Measurements from ENCODE around the gene COPB1. TPM values are rescaled to one million over a fixed set of nuclear protein-coding genes. Genes with fewer than 3 reads are reported as not detected.

Gene COPB1
- total RNA-seq, 1 donor from 2014 or later: 108 TPM

- no peaks in the 10 kb centered on the region for H3K9me3 Mint-ChIP-seq
- no peak overlapping the region for H3K4me3 Mint-ChIP-seq
- peaks cover 4% of the 10 kb centered on the region for H3K4me1 Mint-ChIP-seq (ENCODE audit: unreplicated experiment)
- H3K27me3 Mint-ChIP-seq: no peaks in the 10 kb centered on the region
- DNase-seq (ENCODE audit: extremely low spot score, unreplicated experiment): no peak
- TF ChIP-seq, protein P1, sequence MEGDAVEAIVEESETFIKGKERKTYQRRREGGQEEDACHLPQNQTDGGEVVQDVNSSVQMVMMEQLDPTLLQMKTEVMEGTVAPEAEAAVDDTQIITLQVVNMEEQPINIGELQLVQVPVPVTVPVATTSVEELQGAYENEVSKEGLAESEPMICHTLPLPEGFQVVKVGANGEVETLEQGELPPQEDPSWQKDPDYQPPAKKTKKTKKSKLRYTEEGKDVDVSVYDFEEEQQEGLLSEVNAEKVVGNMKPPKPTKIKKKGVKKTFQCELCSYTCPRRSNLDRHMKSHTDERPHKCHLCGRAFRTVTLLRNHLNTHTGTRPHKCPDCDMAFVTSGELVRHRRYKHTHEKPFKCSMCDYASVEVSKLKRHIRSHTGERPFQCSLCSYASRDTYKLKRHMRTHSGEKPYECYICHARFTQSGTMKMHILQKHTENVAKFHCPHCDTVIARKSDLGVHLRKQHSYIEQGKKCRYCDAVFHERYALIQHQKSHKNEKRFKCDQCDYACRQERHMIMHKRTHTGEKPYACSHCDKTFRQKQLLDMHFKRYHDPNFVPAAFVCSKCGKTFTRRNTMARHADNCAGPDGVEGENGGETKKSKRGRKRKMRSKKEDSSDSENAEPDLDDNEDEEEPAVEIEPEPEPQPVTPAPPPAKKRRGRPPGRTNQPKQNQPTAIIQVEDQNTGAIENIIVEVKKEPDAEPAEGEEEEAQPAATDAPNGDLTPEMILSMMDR (conservative IDR thresholded peaks at IDR 0.05): no peak
- no peaks in the 10 kb centered on the region for H3K36me3 Mint-ChIP-seq
- H3K27ac Mint-ChIP-seq: no peak overlapping the region
Measured at GRCh38 chr11:14543260-14543659, 43.6 kb upstream of the COPB1 start.

DNA sequence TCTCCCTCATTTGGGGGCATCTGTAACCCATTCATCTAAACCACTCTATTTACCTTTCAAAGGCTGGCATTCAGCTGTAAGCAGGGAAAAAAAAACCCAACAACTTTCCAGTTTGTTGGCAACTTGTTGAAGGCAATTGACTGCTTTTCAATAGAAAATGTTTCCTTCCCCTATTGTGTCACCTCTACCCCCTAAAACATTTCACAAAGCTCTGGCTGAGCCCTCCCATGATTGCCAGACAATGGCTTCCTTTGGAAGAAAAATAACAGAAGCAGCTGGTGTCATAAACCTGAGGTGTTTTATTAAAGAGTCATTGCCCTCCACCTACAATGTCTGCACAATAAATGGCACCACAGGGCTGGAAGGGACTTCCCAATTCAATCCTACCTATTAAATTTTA is 42.7 kb upstream of the COPB1 start:
- H3K4me1 Mint-ChIP-seq (ENCODE audit: unreplicated experiment): peaks cover 4% of the 10 kb centered on the region
- TF ChIP-seq, protein P1 (conservative IDR thresholded peaks at IDR 0.05): no peak
- H3K9me3 Mint-ChIP-seq: no peaks in the 10 kb centered on the region
- H3K4me3 Mint-ChIP-seq: no peak overlapping the region
- H3K27me3 Mint-ChIP-seq: no peaks in the 10 kb centered on the region
- H3K36me3 Mint-ChIP-seq: no peaks in the 10 kb centered on the region
- no peak overlapping the region for H3K27ac Mint-ChIP-seq
- DNase-seq (ENCODE audit: extremely low spot score, unreplicated experiment): no peak

GRCh38 chr11:14541192-14541947 is 41.8 kb upstream of the COPB1 start:
- TF ChIP-seq, protein P1 (conservative IDR thresholded peaks at IDR 0.05): no peak
- Mint-ChIP-seq H3K4me3 (no peak overlapping the region), H3K27me3 (no peaks in the 10 kb centered on the region)

DNA sequence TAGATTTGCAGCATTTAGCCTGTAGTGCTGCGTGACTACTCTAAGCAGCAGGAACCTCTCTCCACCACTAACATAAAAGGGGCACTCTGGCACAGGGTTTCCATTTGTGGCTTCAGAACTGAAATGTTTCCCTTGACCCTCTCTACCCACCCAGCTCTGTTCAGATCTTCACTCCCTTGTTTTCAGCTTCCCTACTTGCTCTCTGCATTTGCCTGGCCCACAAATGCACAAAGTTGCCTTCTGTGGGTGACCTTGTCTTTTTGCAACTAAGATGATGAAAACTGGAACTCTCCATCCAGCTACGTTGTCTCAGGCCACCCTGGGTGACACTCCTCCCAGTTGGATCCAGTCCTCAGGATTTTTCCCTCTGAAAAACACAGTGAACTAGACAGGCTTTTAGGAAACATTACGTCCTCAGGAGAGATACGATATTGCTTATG is 40.4 kb upstream of the COPB1 start:
- no peak for DNase-seq (ENCODE audit: extremely low spot score, unreplicated experiment)
- TF ChIP-seq, protein P1 (conservative IDR thresholded peaks at IDR 0.05): no peak
- no peaks in the 10 kb centered on the region for H3K36me3 Mint-ChIP-seq
- peak overlapping the region; percentile 54 for H3K27ac Mint-ChIP-seq
- peaks cover 4% of the 10 kb centered on the region for H3K4me1 Mint-ChIP-seq (ENCODE audit: unreplicated experiment)
- H3K27me3 Mint-ChIP-seq: no peaks in the 10 kb centered on the region
- H3K9me3 Mint-ChIP-seq: no peaks in the 10 kb centered on the region
- H3K4me3 Mint-ChIP-seq: no peak overlapping the region

More at GRCh38 chr11:14541192-14541947, 41.8 kb upstream of the COPB1 start:
- H3K9me3 Mint-ChIP-seq: no peaks in the 10 kb centered on the region
- no peak for DNase-seq (ENCODE audit: extremely low spot score, unreplicated experiment)
- no peak overlapping the region for H3K27ac Mint-ChIP-seq
- peaks cover 4% of the 10 kb centered on the region for H3K4me1 Mint-ChIP-seq (ENCODE audit: unreplicated experiment)
- no peaks in the 10 kb centered on the region for H3K36me3 Mint-ChIP-seq

- Mint-ChIP-seq H3K4me1 (ENCODE audit: unreplicated experiment) (peaks cover 4% of the 10 kb centered on the region), H3K27me3 (no peaks in the 10 kb centered on the region), H3K27ac (no peak overlapping the region), H3K4me3 (no peak overlapping the region), H3K36me3 (no peaks in the 10 kb centered on the region), H3K9me3 (no peaks in the 10 kb centered on the region)
- TF ChIP-seq, protein P1 (conservative IDR thresholded peaks at IDR 0.05): no peak
- DNase-seq (ENCODE audit: extremely low spot score, unreplicated experiment): no peak
Measured at GRCh38 chr11:14538926-14539554, 39.4 kb upstream of the COPB1 start.

Data from type B pancreatic cell (in vitro differentiated cells).